Right renal cortex interstitium (tissue), 3 donors: ENCODE results near the gene RNF135. TPM values are rescaled to one million over a fixed set of nuclear protein-coding genes. Genes with fewer than 3 reads are reported as not detected.
"Not testable (repeated sequence)": the region's sequence is repeated elsewhere in the genome, so short reads cannot be mapped to it uniquely, and the experiment has no call there.

Experiments used
- DNase-seq, 3 donors: peaks; one replicate each; pipeline ENCODE4 v3.0.0-alpha.2; 2013; ENCODE audit warnings: low read depth in 3 of 3, low spot score in 2 of 3
- polyA plus RNA-seq, 3 donors: library from polyadenylated mRNA; unstranded; fragments of 120-200 nt; gene quantifications; one replicate each; pipeline ENCODE4 v1.2.1, GENCODE V29; 2013; ENCODE audit not compliant: insufficient read length in 3 of 3

RNF135 gene
- polyA plus RNA-seq, 3 donors: 17.9 to 19.9 (median 19.7) TPM

DNA sequence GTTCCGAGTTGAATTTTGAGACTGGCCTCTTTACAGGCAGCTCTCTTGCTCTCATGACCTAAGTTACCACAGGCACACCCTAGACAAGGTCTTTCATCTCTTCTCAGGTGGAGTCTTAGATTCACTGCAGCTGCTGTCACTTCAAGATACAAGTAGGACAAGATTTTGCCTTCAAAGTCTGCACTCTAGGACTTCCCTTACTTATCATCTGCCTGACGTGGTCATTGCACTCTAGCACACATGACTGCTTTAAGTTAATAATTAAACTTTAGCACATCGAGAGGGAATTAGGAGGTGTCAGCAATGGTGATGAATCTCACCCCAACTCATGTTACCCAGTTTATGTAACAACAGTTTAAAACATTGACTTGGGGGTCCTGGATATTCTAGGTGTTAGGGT, 25.6 kb downstream of the RNF135 start:
- DNase-seq: no peak

DNA sequence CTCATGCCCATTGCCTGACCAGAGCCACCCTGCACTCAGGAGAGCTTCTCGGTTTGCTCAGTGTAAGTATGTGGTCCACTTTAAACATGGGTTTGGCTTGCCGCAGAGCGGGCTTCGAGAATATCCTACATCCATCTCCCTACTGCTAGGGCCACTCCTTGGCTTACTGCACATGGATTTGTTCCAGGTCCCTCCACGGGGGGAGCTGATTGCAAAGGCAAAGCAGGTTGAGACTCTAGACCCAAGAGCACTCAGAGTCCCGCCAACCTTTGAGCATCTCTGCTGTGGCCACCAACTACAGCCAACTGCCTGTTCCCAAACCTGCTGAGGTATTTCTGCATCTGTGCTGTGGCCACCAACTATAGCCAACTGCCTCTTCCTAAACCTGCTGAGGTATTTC, 26.4 kb downstream of the RNF135 start:
- no peak for DNase-seq

- DNase-seq: no peak
Observed at GRCh38 chr17:30997842-30998241, 27.0 kb downstream of the RNF135 start.

DNA sequence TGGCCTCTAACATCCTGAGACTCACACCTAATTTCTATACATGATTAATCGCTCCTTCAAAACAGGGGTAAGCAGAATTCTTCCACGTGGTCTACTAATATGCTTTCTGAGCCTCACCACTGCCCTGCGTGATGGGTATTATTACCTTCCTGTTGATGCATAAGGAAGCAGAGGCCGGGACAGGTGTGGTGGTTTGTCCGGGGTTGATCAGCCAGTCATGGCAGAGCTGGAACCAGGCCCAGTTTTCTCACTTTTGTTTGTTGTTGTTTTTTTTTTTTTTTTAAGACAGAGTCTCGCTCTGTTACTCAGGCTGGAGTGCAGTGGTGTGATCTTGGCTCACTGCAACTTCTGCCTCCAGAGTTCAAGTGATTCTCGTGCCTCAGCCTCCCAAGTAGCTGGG, 31.2 kb downstream of the RNF135 start:
- DNase-seq: no peak

DNA sequence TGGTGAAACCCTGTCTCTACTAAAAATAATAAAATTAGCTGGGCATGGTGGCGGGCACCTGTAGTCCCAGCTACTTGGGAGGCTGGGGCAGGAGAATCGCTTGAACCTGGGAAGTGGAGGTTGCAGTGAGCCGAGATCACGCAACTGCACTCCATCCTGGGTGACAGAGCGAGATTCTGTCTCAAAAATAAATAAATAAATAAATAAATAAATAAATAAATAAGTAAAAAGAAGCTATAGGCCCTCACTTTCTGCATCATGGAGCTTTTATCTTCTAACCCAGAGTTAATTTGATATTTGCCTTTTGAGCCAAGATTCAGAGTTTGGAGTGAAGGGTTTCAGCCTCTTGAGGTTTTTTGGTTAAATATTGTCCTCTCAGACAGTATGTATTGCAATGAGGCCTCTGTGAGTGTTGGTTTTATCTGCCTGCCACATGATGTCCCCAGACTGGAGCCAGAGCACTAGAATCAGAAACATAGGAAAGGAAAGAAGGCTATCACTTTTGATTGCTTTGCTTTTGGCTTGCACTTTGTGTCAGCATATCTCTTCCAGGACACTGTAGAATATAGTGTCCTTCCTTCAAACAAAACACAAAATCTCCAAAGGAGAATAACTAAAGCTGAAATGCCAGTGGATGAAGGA, 32.5 kb downstream of the RNF135 start:
- DNase-seq: no peak

GRCh38 chr17:31004160-31004559, 33.3 kb downstream of the RNF135 start:
- DNase-seq: no peak

GRCh38 chr17:31007695-31008373, 37.0 kb downstream of the RNF135 start:
- no peak for DNase-seq

- DNase-seq: peak; percentile 36 to 49 (median 36)
Observed at GRCh38 chr17:31008374-31009041, 37.7 kb downstream of the RNF135 start.

DNA sequence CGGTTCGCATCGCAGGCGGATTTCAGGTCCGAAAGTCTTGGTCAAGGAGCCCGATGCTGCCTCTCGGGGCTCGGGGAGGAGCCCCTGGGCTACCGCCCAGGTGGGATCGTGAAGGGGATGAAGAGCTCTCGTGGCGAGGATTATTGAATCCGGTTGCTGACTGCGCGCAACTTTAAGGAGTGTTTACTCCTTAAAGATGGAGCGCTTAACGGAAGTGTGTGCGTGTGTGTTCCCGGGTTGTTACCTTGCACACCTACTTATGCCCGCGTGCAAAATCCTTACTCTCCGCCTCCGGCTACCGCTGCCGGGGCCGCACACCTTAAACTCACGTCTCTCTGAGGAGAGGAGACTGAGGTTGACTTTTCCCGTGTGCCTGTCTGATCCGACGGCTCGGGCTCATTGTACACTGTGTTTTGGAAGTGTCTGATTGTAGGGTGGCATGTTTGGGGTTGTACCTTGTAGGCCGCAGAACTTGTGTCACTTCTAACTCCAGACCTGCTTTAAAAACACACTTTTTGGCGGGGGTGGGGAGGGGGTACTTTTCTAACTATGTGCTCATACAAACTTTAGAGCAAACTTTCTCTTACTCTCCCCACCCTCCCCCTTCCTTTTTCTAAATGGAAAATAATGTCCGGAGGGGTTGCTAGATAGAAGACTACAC, 38.3 kb downstream of the RNF135 start:
- peak; percentile 27 to 33 (median 31) for DNase-seq

GRCh38 chr17:31010014-31010413, 39.2 kb downstream of the RNF135 start:
- not testable (repeated sequence) for DNase-seq

DNA sequence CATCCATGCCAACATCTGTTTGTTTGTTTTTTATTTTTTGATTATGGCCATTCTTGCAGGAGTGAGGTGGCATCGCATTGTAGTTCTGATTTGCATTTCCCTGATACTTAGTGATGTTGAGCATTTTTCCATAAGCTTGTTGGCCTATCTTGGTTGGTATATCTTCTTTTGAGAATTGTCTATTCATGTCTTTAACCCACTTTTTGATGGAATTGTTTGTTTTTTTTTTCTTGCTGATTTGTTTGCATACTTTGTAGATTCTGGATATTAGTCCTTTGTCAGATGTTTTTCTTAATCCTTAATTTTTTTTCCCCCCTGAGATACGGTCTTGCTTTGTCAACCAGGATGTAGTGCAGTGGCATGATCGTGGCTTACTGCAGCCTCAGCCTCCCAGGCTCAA, 43.0 kb downstream of the RNF135 start:
- no peak for DNase-seq

DNA sequence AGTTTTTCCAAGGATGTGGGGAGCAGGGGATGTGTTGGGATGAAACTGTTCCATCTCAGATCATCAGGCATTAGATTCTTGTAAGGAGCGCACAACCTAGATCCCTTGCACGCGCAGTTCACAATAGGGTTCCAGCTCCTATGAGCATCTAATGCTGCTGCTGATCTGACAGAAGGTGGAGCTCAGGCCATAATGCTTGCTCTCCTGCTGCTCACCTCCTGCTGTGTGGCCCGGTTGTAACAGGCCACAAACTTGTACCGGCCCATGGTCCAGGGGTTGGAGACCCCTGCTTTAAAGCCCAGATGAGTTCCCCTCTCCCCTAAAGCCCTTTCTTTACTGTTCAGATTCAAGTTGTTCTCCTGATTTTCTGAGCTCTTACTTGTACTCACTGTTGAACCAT, 44.8 kb downstream of the RNF135 start:
- DNase-seq: no peak

DNA sequence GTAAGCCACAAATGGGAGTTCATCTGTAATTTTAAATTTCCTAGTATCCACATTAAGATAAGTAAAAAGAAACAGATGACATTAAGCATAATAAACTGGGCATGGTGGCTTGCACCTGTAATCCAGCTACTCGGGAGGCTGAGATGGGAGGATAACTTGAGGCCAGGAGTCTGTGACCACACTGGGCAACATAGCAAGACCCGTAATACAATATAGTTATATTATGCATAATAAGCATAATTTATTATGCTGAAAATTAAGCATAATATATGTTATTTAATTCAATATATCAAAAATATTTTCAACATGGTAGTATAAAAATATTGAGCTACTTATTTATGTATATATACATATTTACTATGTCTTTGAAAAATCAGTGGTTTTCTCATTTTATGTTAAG, 48.2 kb downstream of the RNF135 start:
- no peak for DNase-seq

GRCh38 chr17:31023171-31023570, 52.3 kb downstream of the RNF135 start:
- DNase-seq: not testable (repeated sequence)

DNA sequence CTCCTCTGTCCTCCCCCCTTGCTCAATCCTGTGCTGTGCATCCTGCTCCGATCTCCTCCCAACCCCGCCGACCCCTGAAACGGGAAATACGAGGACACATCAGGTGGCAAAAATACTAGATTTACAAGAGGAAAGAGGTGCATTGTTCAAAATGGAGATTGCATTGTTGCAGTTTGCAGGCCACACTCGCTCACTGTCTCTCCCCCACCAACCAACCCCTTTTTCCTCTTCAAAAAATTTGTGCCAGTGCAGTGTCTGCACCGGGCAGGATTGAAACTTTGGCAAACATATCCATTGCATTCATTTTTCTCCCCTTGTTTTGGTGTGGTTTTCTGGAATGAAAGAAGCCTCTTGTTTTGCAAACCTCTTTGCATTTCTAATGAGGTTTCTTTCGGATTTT, 61.0 kb downstream of the RNF135 start:
- no peak for DNase-seq

DNA sequence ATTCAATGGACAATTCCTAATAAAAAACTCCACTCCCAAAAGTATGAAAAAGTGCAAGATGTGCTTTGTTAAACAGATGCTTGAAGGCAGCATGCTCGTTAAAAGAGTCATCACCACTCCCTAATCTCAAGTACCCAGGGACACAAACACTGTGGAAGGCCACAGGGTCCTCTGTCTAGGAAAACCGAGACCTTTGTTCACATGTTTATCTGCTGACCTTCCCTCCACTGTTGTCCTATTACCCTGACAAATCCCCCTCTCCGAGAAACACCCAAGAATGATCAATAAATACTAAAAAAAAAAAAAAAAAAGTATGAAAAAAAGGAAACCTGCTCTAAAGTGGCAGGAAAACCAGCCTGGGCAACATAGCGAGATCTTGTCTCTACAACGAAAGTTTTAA, 64.8 kb downstream of the RNF135 start:
- not testable (repeated sequence) for DNase-seq

DNA sequence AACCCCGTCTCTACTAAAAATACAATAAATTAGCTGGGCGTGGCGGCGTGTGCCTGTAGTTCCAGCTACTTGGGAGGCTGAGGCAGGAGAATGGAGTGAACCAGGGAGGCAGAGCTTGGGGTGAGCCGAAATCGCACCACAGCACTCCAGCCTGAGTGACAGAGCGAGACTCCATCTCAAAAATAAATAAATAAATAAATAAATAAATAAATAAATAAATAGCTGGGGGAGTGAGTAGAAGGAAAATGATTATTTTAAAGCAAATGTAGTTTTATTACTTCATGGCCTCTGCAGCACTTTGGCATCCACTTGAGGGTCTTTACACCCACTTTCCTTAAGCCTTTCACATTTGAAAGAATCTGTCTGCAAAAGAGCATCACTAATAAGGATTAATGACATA, 70.0 kb downstream of the RNF135 start:
- DNase-seq: not testable (repeated sequence)

DNA sequence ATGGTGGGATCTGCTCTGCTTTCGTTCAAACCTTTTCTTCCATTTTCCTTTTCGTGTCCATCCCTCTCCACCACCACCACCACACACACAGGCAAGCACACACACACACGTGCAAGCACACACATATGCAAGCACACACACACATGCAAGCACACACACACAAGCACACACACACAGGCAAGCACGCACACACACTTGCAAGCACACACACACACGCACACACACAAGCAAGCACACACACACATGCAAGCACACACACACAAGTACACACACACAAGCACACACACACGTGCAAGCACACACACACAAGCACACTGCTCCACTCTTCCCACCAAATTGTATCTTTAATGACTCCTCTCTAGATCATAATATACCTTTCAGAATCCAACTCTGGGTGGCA, 71.5 kb downstream of the RNF135 start:
- not testable (repeated sequence) for DNase-seq

DNA sequence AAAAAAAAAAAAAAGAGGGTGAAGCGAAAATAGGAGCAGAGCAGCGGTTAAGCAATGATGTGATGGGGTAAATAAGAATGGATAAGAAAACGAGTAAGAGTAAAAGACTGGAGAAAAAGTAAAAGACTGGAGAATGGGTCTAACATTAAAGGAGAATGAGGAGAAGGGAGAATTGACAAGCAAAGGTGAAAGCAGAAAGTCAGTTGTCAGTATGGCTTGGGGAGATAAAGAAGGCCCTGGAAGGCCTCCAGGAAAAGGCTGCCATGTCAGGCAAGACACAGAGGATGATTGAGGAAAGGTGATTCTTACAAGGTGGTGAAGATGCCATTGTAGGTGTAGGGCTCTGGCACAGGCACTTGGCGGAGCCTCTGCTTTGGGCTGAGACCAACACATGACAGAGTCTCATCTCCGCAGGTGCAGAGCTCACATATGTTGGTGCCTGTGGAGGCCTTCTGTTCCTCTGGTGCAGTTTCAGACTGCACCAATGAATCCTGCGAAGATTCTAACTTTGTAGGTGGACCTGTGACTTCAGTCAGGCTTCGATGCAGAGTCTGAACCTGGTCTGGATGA, 76.1 kb downstream of the RNF135 start:
- not testable (repeated sequence) for DNase-seq

GRCh38 chr17:31048142-31048541, 77.3 kb downstream of the RNF135 start:
- DNase-seq: no peak

DNA sequence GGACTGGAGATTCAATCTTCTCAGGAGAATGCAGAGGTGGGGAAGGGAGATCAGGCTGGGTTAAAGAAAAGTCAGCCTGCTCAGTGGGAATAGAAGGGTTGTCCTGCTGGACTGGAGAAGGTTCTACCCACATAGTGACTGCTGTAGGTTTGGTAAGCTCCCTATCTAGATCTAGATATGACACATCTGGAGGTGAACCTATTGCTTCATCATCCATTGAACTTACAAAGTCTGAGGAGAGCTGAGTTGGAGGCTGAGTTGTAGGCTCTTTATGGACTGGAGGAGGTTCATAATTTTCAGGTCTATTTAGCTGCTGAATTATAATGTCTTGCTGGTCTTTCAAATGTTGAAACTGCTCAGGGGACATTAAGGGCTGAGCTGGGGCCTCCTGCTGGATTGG, 77.9 kb downstream of the RNF135 start:
- no peak for DNase-seq
